ENCODE data around the gene TRPV6.

TRPV6 gene

GRCh38 chr7:142930126-142930730 is 44.7 kb upstream of the TRPV6 start:
- ChIA-PET POLR2A (no interaction called here), CTCF (no interaction called here)
- TF ChIP-seq L3MBTL2 (conservative IDR thresholded peaks at IDR 0.05) (no peak), SUZ12 (IDR thresholded peaks at IDR 0.05) (no peak), BHLHE40 (IDR thresholded peaks at IDR 0.05; ENCODE audit: borderline replicate concordance) (no peak), FOXA1 (IDR thresholded peaks at IDR 0.05) (no peak), HDGF (IDR thresholded peaks at IDR 0.05; ENCODE audit: borderline replicate concordance) (no peak), LEF1 (IDR thresholded peaks at IDR 0.05; ENCODE audit: borderline replicate concordance) (no peak), FOXM1 (IDR thresholded peaks at IDR 0.05; ENCODE audit: borderline replicate concordance) (no peak), SP1 (IDR thresholded peaks at IDR 0.05) (no peak), CTBP1 (IDR thresholded peaks at IDR 0.05; ENCODE audit: borderline replicate concordance) (no peak), PKNOX1 (IDR thresholded peaks at IDR 0.05) (no peak), ELF4 (IDR thresholded peaks at IDR 0.05) (no peak), TARDBP (IDR thresholded peaks at IDR 0.05) (no peak), ARNT (IDR thresholded peaks at IDR 0.05) (no peak)
- no peak for DNase-seq (ENCODE audit: extremely low spot score)

GRCh38 chr7:142927949-142928348 is 42.4 kb upstream of the TRPV6 start:
- TF ChIP-seq LEF1 (IDR thresholded peaks at IDR 0.05; ENCODE audit: borderline replicate concordance) (no peak), ZNF384 (IDR thresholded peaks at IDR 0.05) (no peak), L3MBTL2 (conservative IDR thresholded peaks at IDR 0.05) (no peak), CTBP1 (IDR thresholded peaks at IDR 0.05; ENCODE audit: borderline replicate concordance) (no peak), FOXK2 (IDR thresholded peaks at IDR 0.05) (no peak), SUZ12 (IDR thresholded peaks at IDR 0.05) (no peak), FOXA1 (IDR thresholded peaks at IDR 0.05) (no peak), HDGF (IDR thresholded peaks at IDR 0.05; ENCODE audit: borderline replicate concordance) (no peak), NFRKB (IDR thresholded peaks at IDR 0.05) (no peak), ELF4 (IDR thresholded peaks at IDR 0.05) (no peak), ARNT (IDR thresholded peaks at IDR 0.05) (no peak), FOXM1 (IDR thresholded peaks at IDR 0.05; ENCODE audit: borderline replicate concordance) (no peak)
- ChIA-PET POLR2A (no interaction called here), CTCF (no interaction called here)
- no peak for DNase-seq (ENCODE audit: extremely low spot score)

GRCh38 chr7:142927085-142927745 is 41.7 kb upstream of the TRPV6 start:
- CTCF ChIA-PET, result no interaction called here
- POLR2A ChIA-PET, result no interaction called here

GRCh38 chr7:142925413-142925812 is 39.9 kb upstream of the TRPV6 start:
- CTCF ChIA-PET, result interaction anchor here (1.4 kb wide), 1 partner anchor 8 kb away, joined by 3 read pairs; the partner anchor contains the start of gene TRPV5

More at GRCh38 chr7:142927085-142927745, 41.7 kb upstream of the TRPV6 start:
- TF ChIP-seq FOXK2 (IDR thresholded peaks at IDR 0.05) (no peak), ELF4 (IDR thresholded peaks at IDR 0.05) (no peak), SUZ12 (IDR thresholded peaks at IDR 0.05) (no peak), FOXA1 (IDR thresholded peaks at IDR 0.05) (no peak), FOXM1 (IDR thresholded peaks at IDR 0.05; ENCODE audit: borderline replicate concordance) (no peak), PKNOX1 (IDR thresholded peaks at IDR 0.05) (no peak), SP1 (IDR thresholded peaks at IDR 0.05) (no peak), HDGF (IDR thresholded peaks at IDR 0.05; ENCODE audit: borderline replicate concordance) (no peak), L3MBTL2 (conservative IDR thresholded peaks at IDR 0.05) (no peak)
- no peak for DNase-seq (ENCODE audit: extremely low spot score)

GRCh38 chr7:142923391-142923790 is 37.8 kb upstream of the TRPV6 start:
- CTCF ChIA-PET, result no interaction called here

More at GRCh38 chr7:142925413-142925812, 39.9 kb upstream of the TRPV6 start:
- DNase-seq (ENCODE audit: extremely low spot score), result peak; percentile 34
- TF ChIP-seq ZNF384 (IDR thresholded peaks at IDR 0.05) (no peak), PKNOX1 (IDR thresholded peaks at IDR 0.05) (no peak), BHLHE40 (IDR thresholded peaks at IDR 0.05; ENCODE audit: borderline replicate concordance) (no peak), CTBP1 (IDR thresholded peaks at IDR 0.05; ENCODE audit: borderline replicate concordance) (no peak), ARNT (IDR thresholded peaks at IDR 0.05) (no peak), ELF4 (IDR thresholded peaks at IDR 0.05) (no peak), SP1 (IDR thresholded peaks at IDR 0.05) (no peak), NFRKB (IDR thresholded peaks at IDR 0.05) (no peak), TARDBP (IDR thresholded peaks at IDR 0.05) (no peak), HDGF (IDR thresholded peaks at IDR 0.05; ENCODE audit: borderline replicate concordance) (no peak), L3MBTL2 (conservative IDR thresholded peaks at IDR 0.05) (no peak), SUZ12 (IDR thresholded peaks at IDR 0.05) (no peak), FOXM1 (IDR thresholded peaks at IDR 0.05; ENCODE audit: borderline replicate concordance) (no peak), FOXK2 (IDR thresholded peaks at IDR 0.05) (no peak), LEF1 (IDR thresholded peaks at IDR 0.05; ENCODE audit: borderline replicate concordance) (no peak), FOXA1 (IDR thresholded peaks at IDR 0.05) (no peak)
- POLR2A ChIA-PET, result no interaction called here

GRCh38 chr7:142919656-142920055 is 34.1 kb upstream of the TRPV6 start:
- no peak for DNase-seq (ENCODE audit: extremely low spot score)
- TF ChIP-seq ARNT (IDR thresholded peaks at IDR 0.05) (no peak), FOXM1 (IDR thresholded peaks at IDR 0.05; ENCODE audit: borderline replicate concordance) (no peak), ZNF384 (IDR thresholded peaks at IDR 0.05) (no peak), SUZ12 (IDR thresholded peaks at IDR 0.05) (no peak), HDGF (IDR thresholded peaks at IDR 0.05; ENCODE audit: borderline replicate concordance) (no peak), ELF4 (IDR thresholded peaks at IDR 0.05) (no peak), FOXA1 (IDR thresholded peaks at IDR 0.05) (no peak), NFRKB (IDR thresholded peaks at IDR 0.05) (no peak), L3MBTL2 (conservative IDR thresholded peaks at IDR 0.05) (no peak), FOXK2 (IDR thresholded peaks at IDR 0.05) (no peak), TARDBP (IDR thresholded peaks at IDR 0.05) (no peak), SP1 (IDR thresholded peaks at IDR 0.05) (no peak), CTBP1 (IDR thresholded peaks at IDR 0.05; ENCODE audit: borderline replicate concordance) (no peak), PKNOX1 (IDR thresholded peaks at IDR 0.05) (no peak), LEF1 (IDR thresholded peaks at IDR 0.05; ENCODE audit: borderline replicate concordance) (no peak), BHLHE40 (IDR thresholded peaks at IDR 0.05; ENCODE audit: borderline replicate concordance) (no peak)
- CTCF ChIA-PET, result no interaction called here
- POLR2A ChIA-PET, result no interaction called here

More at GRCh38 chr7:142923391-142923790, 37.8 kb upstream of the TRPV6 start:
- POLR2A ChIA-PET, result no interaction called here
- TF ChIP-seq ELF4 (IDR thresholded peaks at IDR 0.05) (no peak), BHLHE40 (IDR thresholded peaks at IDR 0.05; ENCODE audit: borderline replicate concordance) (no peak), FOXM1 (IDR thresholded peaks at IDR 0.05; ENCODE audit: borderline replicate concordance) (no peak), FOXK2 (IDR thresholded peaks at IDR 0.05) (no peak), SUZ12 (IDR thresholded peaks at IDR 0.05) (no peak), CTBP1 (IDR thresholded peaks at IDR 0.05; ENCODE audit: borderline replicate concordance) (no peak), SP1 (IDR thresholded peaks at IDR 0.05) (no peak)
- DNase-seq (ENCODE audit: extremely low spot score), result no peak
